NCI-H1930 (cell line): ENCODE data around the gene MRC2.
A peak's percentile ranks its signal among the peaks of the same experiment; 100 is the strongest.

Source experiments
- DNase-seq, 2 experiments: peaks; one replicate each; lab custom pipeline; 2025; lab: John Stamatoyannopoulos, UW

MRC2 gene

DNA sequence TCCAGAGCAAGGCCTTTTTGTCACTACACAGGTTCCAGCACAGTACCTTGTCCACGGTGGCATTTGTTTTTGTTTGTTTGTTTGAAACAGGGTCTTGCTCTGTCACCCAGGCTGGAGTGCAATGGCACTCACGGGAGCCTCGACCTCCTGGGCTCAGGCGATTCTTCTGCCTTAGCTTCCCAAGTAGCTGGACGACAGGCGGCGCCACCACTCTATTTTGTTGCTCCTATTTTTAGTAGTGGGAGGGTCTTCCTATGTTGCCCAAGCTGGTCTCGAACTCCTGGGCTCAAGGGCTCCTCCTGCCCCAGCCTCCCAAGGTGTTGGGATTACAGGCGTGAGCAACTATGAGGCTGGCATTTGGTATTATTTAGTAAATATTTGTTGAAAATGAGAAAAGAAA, 10.3 kb downstream of the MRC2 start:
- DNase-seq: no peak

GRCh38 chr17:62641153-62641552, 13.7 kb downstream of the MRC2 start:
- no peak for DNase-seq

GRCh38 chr17:62641951-62642350, 14.5 kb downstream of the MRC2 start:
- DNase-seq: no peak

GRCh38 chr17:62643496-62643895, 16.0 kb downstream of the MRC2 start:
- no peak for DNase-seq

DNA sequence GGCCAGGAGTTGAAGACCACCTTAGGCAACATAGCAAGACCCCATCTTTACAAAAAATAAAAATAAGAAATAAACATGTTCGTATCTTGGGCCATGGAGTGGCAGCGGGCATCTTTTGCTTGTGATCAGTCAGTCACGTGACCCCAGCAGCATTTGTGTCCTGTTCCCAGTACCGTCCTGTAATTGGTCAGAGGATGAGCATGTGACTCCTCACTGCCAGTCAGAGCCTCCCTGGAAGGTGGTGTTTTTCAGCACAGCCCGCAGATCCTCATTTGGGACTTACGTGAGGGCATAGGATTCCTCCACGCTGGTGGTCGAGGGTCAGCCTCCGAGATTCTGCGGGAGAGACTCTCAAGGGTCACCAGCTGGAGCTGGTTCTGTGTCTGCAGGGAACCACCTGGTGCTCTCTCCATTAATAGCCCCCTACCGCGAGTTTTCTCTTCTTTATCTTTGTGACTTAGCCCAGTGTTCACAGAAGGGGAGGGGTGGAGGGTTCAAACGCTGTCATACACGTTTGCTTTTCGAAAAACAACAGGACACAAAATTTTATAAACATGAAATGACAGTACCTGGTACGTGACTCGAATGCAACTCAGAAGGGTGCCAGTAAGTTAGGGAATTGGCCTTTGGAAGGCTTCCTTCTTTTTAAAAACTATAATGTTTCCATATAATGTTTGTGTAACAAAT, 17.2 kb downstream of the MRC2 start:
- DNase-seq: peak; percentile 34 to 41

DNA sequence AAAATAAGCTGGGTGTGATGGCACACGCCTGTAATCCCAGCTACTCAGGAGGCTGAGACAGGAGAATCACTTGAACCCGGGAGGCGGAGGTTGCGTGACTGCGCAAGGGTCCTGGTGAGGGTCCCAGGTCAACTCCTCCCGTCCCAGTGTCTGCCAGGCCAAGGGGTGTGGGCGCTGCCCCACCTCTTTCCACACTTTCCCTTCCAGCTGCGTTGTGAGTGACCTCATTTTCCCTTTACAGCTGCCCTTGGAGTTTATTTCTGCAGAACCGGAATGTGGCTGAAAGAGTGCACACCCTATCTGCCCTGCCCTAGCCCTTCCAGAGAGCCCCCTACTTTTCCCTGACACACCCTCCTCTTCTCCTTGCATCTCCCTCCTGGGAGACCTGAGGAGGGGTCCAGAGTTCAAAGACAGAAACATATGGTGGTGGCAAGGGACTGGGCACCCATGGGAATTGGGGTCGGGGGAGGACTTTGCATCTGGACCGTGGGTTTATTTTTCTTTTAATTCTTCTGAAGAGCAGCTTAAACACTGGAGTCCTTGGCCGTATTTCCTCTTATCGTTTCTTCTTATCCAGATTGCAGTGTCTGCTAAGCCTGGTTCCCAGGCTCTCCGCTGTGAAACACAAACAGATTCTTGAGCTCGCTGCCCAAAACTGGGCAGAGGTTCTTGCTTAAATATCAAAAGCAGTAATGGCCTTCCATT, 20.9 kb downstream of the MRC2 start:
- DNase-seq: no peak

- no peak for DNase-seq
Measured at GRCh38 chr17:62648956-62649294, 21.5 kb downstream of the MRC2 start.

DNA sequence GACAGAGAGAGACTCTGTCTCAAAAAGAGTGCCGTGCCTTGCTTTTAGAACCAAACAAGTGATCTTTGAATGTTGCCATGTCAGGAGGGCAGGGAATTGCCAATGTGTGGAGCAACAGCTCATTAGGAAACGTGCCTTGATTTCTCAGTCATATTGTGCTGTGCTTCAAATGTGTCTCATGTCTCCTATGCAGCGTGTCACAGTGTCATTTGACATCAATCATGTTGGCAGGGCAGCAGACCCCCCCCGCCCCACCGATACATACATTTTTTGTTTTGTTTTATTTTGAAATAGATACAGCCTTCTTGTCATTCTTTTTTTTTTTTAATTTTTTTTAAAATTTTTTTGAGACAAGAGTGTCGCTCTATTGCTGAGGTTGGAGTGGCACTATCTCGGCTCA, 22.1 kb downstream of the MRC2 start:
- DNase-seq: no peak

GRCh38 chr17:62650587-62650986, 23.1 kb downstream of the MRC2 start:
- DNase-seq: no peak

DNA sequence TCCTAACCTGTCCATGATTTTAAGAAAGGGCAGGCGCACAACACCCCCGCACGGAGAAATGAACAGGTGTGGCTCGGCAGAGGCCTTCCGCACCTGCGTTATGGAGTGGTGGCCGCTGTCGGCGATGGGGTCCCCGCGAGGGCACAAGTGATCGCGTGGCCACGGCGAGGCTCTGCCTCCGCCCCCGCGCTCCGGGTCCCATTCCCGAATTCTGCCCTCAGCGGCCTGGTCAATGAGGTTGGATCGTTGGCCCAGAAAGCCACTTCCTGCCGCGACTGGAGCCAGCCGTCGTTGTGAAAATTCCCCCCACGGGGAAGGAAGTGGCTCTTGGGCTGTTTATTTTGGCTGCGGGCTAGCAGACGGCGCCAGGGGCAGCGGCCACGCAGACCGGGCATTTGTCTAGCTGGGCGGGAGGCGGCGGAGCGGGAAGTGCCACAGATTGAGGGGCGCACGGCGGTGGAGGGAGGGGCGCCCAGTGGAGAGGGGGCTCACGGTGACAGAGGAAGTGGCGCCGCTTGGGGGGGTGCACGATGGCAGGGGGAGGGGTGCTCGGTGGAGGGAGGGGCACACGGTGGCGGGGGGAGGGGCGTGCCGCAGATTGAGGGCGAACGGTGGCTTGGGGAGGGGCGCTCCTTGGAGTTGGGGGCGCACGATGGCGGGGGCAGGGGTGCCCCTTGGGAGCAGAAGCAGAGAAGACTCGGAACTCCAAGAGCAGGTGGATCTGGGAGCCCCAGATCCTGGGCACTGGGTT, 25.0 kb downstream of the MRC2 start:
- no peak for DNase-seq

DNA sequence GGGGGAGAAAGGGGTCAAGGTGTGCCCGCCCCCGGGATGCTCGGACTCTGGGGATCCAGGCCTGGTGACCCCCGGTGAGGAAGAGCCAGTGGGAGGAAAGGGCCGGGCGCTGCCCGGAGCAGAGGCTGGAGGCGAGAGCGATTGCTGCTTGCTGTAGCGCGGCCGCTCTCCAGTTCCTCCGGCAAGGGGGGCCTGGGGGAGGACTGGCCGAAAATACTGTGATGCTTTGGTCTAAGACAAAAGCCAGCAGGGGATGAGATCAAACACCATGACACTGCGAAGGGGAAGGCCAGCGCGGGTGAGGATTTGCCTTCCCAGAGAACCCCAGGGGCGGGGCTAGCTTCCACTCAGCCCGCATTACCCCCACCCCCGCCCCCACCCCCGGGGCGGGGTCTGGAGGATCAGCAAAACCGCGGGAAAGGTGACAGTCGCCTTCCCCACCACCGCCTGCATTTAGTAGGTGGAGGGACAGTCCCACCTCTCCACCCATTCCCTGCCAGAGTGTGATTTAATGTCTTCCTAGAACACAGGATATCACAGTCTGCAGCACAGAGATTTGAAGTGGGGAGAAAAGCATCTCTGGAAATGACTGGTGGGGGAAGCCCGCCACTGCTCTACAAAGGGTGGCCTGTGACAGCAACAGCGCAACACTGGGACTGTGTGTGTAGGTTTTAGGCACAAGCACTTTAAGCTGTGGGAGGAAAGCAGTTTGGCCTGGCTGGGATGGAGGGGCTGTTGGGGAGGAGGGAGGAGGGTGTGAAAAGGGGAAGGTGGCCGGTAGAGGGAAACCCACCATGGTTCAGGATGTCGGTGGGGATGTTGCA, 25.7 kb downstream of the MRC2 start:
- DNase-seq: peak; percentile 45 to 47

DNA sequence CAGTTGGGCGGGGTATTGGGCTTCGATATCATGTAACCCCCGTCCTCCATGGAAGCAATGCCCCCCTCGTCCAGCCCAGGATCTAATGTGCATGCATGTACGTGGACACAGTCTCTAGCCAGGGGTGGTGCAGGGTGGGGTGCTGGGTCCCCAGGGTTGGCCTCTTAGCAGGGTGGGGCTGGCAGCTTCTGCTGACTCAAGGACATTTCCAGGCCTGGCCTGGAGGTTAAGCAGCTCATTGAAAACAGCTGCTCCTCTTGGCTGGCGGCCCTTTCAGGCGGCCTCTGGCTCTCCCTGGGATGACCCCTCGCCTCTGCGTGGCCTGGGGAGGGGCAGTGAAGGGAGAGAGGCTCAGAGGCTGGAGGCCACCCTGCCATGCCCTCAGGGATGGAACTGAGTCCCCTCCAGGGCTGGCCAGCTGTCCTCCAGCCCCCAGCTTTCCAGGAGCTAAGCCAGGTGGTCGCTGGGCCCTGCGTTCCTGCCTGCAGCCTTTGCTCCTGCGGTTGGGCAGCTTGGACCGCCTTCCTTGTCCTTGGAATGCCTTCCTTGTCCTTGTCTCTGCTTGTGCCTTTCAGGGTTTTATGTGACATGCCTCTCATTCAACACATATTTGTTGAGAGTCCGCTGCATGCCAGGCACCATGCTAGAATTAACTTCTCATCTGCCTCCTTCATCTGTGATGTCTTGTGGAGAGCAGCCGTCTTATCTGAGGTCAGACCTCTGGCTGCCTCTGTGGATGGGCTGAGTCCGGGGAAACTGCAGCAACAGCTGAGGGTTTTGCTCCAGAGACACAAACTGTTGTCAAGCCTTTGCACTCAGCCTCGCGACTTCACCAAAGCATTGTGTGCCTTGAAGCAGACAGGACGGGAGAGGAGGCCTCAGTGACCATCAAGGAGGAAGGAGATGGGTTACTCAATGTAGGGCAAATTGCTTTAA, 26.6 kb downstream of the MRC2 start:
- DNase-seq: no peak

DNA sequence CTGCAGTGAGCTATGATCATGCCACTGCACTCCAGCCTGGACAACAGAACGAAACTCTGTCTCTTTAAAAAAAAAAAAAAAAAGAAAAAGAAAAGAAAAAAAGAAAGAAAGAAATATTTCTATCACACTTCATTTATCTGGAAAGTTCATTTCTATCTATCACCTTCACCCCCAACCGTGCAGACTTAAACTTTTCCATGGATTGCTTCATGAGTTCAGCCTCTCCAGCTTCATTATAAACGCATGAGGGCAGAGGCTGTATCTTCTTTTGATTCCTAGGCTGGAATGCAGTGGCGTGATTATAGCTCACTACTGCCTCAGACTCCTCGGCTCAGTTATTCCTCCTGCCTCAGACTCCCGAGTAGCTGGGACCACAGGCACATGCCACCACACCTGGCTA, 28.2 kb downstream of the MRC2 start:
- no peak for DNase-seq

DNA sequence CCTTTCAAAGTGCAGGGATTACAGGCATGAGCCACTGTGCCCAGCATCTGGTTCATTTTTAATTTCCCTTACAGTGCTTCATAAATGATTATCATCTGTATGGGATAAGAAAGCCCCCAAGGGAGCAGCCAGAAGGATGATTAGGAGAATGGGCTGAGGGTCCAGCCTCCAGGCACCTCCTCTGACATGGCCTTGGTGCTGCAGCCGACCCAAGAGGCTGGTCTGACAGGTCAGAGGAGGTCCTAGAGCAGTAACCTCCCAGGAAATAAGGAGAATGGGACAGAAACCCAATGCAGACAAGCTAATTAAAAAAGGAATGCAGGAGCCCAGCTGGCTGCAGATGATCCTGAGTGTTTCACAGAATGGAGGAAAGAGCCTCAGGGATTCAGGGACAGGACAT, 29.0 kb downstream of the MRC2 start:
- DNase-seq: no peak

- DNase-seq: no peak
Measured at GRCh38 chr17:62657145-62657665, 29.7 kb downstream of the MRC2 start.

DNA sequence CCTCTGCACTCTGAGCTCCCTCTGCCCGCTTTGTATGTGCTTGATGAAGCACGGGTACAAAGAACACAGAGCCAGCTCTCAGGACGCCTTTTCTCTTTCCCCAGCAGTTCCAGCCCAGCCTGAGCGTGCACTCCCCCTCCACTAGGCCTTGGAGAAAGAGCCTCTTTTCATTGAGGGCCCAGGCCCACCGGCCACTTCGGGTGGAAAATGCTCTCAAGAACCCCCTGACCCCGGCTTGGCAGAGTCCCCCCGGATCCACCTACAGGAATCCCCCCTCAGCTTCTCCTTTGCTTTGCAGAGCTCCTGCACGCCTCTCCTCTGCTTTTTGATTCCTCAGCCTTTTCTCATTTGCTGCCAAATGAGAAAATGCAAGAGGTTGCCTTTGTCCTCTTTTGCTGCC, 30.2 kb downstream of the MRC2 start:
- DNase-seq: no peak

GRCh38 chr17:62658136-62658920, 30.9 kb downstream of the MRC2 start:
- DNase-seq: no peak

DNA sequence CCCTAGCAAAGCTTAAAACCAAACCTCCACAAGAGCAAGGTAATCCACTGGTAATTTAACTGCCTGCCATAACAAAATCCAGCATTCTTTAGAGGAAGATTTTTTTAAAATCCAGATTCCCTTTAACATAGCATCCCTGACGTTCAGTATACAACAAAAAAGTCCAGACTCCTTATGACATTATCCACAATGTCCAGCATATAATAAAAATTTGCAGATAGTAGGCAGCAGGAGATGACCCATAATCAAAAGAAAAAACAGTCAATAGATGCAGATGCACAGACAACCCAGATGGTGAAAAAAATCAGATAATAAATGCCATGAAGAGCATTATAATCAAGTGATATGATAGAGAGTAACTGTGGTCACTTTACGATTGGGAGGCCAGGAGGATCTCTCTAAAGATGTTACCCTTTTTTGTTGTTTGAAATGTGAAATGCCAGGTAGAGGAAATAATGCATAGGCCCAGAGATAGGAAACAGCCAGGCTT, 33.2 kb downstream of the MRC2 start:
- DNase-seq: no peak

DNA sequence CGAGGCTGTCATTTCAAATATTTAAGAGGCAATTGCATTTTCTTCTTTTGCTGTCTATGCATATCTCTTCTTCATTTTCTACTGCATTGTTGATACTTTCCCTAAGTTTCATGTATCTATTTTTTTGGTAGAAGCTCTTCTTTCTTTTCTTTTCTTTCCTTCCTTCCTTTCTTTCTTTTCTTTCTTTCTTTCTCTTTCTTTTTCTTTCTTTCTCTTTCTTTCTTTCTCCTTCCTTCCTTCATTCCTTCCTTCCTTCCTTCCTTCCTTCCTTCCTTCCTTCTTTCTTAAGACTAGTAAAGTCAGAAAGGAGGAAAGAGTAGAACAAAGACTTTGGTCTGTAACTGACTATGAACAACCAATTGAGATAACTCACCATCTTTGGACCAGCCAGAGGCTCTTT, 33.9 kb downstream of the MRC2 start:
- DNase-seq: no peak

- DNase-seq: no peak
Measured at GRCh38 chr17:62662855-62663254, 35.4 kb downstream of the MRC2 start.
